HepG2 (cell line): Measurements from ENCODE around the gene MAPK11. TPM values are rescaled to one million over a fixed set of nuclear protein-coding genes. Genes with fewer than 3 reads are reported as not detected.

Experiments
- AHDC1 ChIP-seq: sonication (generic); formaldehyde crosslinking; IDR thresholded peaks from 2 replicates; pipeline ENCODE4 v1.5.1; 2020; ENCODE audit warnings: mild to moderate bottlenecking, missing genetic modification reagents, borderline replicate concordance
- ATF6 ChIP-seq: sonication (generic); formaldehyde crosslinking; conservative IDR thresholded peaks from 2 replicates; pipeline ENCODE4 v1.4.0; 2020; ENCODE audit warnings: missing genetic modification reagents
- FOXP4 ChIP-seq: sonication (generic); formaldehyde crosslinking; IDR thresholded peaks from 2 replicates; pipeline ENCODE4 v1.4.0; 2020; ENCODE audit warnings: missing genetic modification reagents
- GATAD2A ChIP-seq: IDR thresholded peaks from 2 replicates; pipeline ENCODE4 v1.6.1; 2016
- MAX ChIP-seq: IDR thresholded peaks from 2 replicates; pipeline ENCODE4 v1.6.1; 2012; ENCODE audit warnings: inconsistent platforms
- NR3C1 ChIP-seq: sonication (generic); formaldehyde crosslinking; IDR thresholded peaks from 2 replicates; pipeline ENCODE4 v1.4.0; 2020; ENCODE audit warnings: missing genetic modification reagents
- PRDM10 ChIP-seq: sonication (generic); formaldehyde crosslinking; IDR thresholded peaks from 2 replicates; pipeline ENCODE4 v1.4.0; 2020; ENCODE audit warnings: low read depth, missing genetic modification reagents
- PRPF4 ChIP-seq: fragments of 200-400 bp; formaldehyde crosslinking; IDR thresholded peaks from 2 replicates; pipeline ENCODE4 v1.6.1; 2016; ENCODE audit warnings: low read length, low read depth; ENCODE audit not compliant: poor library complexity, severe bottlenecking
- RBAK ChIP-seq: sonication (generic); formaldehyde crosslinking; IDR thresholded peaks from 2 replicates; pipeline ENCODE4 v1.5.1; 2020; ENCODE audit warnings: mild to moderate bottlenecking, missing genetic modification reagents
- ZBTB7B ChIP-seq: sonication (generic); formaldehyde crosslinking; IDR thresholded peaks from 2 replicates; pipeline ENCODE4 v1.4.0; 2020; ENCODE audit warnings: missing genetic modification reagents
- ZFP90 ChIP-seq: sonication (generic); formaldehyde crosslinking; IDR thresholded peaks from 2 replicates; pipeline ENCODE4 v1.8.0; 2022; ENCODE audit warnings: missing genetic modification reagents, mild to moderate bottlenecking, inconsistent platforms, borderline replicate concordance
- ZKSCAN5 ChIP-seq: sonication (generic); formaldehyde crosslinking; IDR thresholded peaks from 2 replicates; pipeline ENCODE4 v1.5.1; 2020; ENCODE audit warnings: mild to moderate bottlenecking, missing genetic modification reagents
- ZNF562 ChIP-seq: sonication (generic); formaldehyde crosslinking; IDR thresholded peaks from 2 replicates; pipeline ENCODE4 v1.8.0; 2022; ENCODE audit warnings: missing genetic modification reagents, borderline replicate concordance
- ZNF740 ChIP-seq: sonication (generic); formaldehyde crosslinking; IDR thresholded peaks from 2 replicates; pipeline ENCODE4 v1.4.0; 2020; ENCODE audit warnings: missing genetic modification reagents
- ZSCAN9 ChIP-seq: IDR thresholded peaks from 2 replicates; pipeline ENCODE4 v1.6.1; 2016; ENCODE audit warnings: borderline replicate concordance
- polyA plus RNA-seq, 8 experiments: library from polyadenylated mRNA; depleted of rRNA in 3 of 8; stranded (reverse) in 7 of 8; unstranded in 1 of 8; fragments of >200 nt; fragmentation: Illumina TruSeq in 4 of 8; extraction: Trizol in 4 of 8; gene quantifications; 2 replicates each; pipeline versions ENCODE4 v1.2.1 to v1.2.3, GENCODE V29; 2011 to 2016; ENCODE audit warnings: low read depth in 4 of 8, missing spikeins in 1 of 8, mixed read lengths in 1 of 8; ENCODE audit not compliant: insufficient read depth in 1 of 8
- total RNA-seq, 5 experiments: library from RNA; depleted of rRNA; stranded (reverse); fragments of >200 nt; fragmentation: Illumina TruSeq; extraction: Trizol; gene quantifications; 2 replicates each; pipeline ENCODE4 v1.2.3, GENCODE V29; 2016; ENCODE audit warnings: low read depth in 1 of 5
- TF ChIP-seq, protein P1 (sequence below): sonication (generic); formaldehyde crosslinking; IDR thresholded peaks from 2 replicates; pipeline ENCODE4 v1.4.0; 2020; ENCODE audit warnings: missing genetic modification reagents

The MAPK11 gene
- total and polyA plus RNA-seq, 2 of the 13 experiments (the other 11 are each of a cell fraction or from before 2014, with no cell fraction given), result 0.15 to 0.17 TPM

DNA sequence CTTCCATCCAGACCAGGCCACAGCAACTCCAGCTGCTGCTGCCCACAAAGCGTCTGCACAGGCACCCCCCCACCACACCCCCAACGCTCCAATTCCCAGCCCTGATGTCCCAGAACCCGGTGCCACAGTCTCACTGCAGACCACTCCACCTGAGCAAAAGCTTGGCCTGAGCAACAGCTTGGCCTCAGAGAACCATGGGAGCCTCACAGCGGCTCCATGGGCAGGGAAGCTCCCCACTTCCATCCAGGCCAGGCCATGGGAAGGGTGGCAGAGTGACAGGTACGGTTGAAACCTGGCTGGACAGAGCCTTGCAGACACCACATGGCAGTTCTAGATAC, 24.1 kb upstream of the MAPK11 start (continued):
- TF ChIP-seq MAX, result no peak
- no peak for TF ChIP-seq ATF6
- TF ChIP-seq, protein P1, sequence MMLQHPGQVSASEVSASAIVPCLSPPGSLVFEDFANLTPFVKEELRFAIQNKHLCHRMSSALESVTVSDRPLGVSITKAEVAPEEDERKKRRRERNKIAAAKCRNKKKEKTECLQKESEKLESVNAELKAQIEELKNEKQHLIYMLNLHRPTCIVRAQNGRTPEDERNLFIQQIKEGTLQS (CRISPR knock-in tag), result no peak
- no peak for TF ChIP-seq PRPF4
- TF ChIP-seq ZNF562, result no peak
- no peak for TF ChIP-seq ZKSCAN5 (CRISPR knock-in tag)
- no peak for TF ChIP-seq ZBTB7B
- TF ChIP-seq AHDC1 (CRISPR knock-in tag), result no peak
- TF ChIP-seq PRDM10 (CRISPR knock-in tag), result no peak
- no peak for TF ChIP-seq FOXP4 (CRISPR knock-in tag)
- no peak for TF ChIP-seq ZFP90 (CRISPR knock-in tag)
- no peak for TF ChIP-seq NR3C1 (CRISPR knock-in tag)
- no peak for TF ChIP-seq GATAD2A (CRISPR knock-in tag)
- TF ChIP-seq RBAK (CRISPR knock-in tag), result no peak
- TF ChIP-seq ZNF740 (CRISPR knock-in tag), result peak; percentile 49; the same call in 1 of the 2 replicates
- no peak for TF ChIP-seq ZSCAN9 (CRISPR knock-in tag)
